ENCODE data around the gene TM4SF18. TPM values are rescaled to one million over a fixed set of nuclear protein-coding genes. Genes with fewer than 3 reads are reported as not detected.

The TM4SF18 gene
- total RNA-seq, 1 donor from 2014 or later: 13.4 TPM

- no peaks in the 10 kb centered on the region for H3K9me3 ChIP-seq
- TF ChIP-seq CTCF (IDR thresholded peaks at IDR 0.05): no peak
- intact Hi-C loops (cut with DNase I): no loop called here
- H3K36me3 ChIP-seq: no peaks in the 10 kb centered on the region
- DNase-seq (no peak), ATAC-seq (no peak)
- no peak overlapping the region for H3K27ac ChIP-seq
- H3K27me3 ChIP-seq: no peaks in the 10 kb centered on the region
- H3K4me3 ChIP-seq: no peak overlapping the region
- no peaks in the 10 kb centered on the region for H3K4me1 ChIP-seq
Measured at GRCh38 chr3:149321136-149321535, 12.3 kb downstream of the TM4SF18 start.

GRCh38 chr3:149319750-149320149 lies 13.7 kb downstream of the TM4SF18 start:
- Histone ChIP-seq H3K4me1 (peaks cover 3% of the 10 kb centered on the region), H3K9me3 (no peaks in the 10 kb centered on the region), H3K4me3 (no peak overlapping the region), H3K27ac (no peak overlapping the region), H3K27me3 (no peaks in the 10 kb centered on the region), H3K36me3 (no peaks in the 10 kb centered on the region)
- DNase-seq (no peak), ATAC-seq (no peak)
- intact Hi-C loops (cut with DNase I): no loop called here
- no peak for TF ChIP-seq CTCF (IDR thresholded peaks at IDR 0.05)

GRCh38 chr3:149317072-149317471 lies 16.4 kb downstream of the TM4SF18 start:
- H3K27me3 ChIP-seq: no peaks in the 10 kb centered on the region
- no peak overlapping the region for H3K4me3 ChIP-seq
- H3K9me3 ChIP-seq: no peaks in the 10 kb centered on the region
- H3K36me3 ChIP-seq: no peaks in the 10 kb centered on the region
- no peak for DNase-seq
- peaks cover 3% of the 10 kb centered on the region for H3K4me1 ChIP-seq
- no peak overlapping the region for H3K27ac ChIP-seq
- no peak for ATAC-seq
- intact Hi-C loops (cut with DNase I): no loop called here
- TF ChIP-seq CTCF (IDR thresholded peaks at IDR 0.05): no peak

- no peak overlapping the region for H3K27ac ChIP-seq
- H3K9me3 ChIP-seq: no peaks in the 10 kb centered on the region
- no peaks in the 10 kb centered on the region for H3K27me3 ChIP-seq
- H3K36me3 ChIP-seq: no peaks in the 10 kb centered on the region
- intact Hi-C loops (cut with DNase I): no loop called here
- ATAC-seq (no peak), DNase-seq (no peak)
- no peak for TF ChIP-seq CTCF (IDR thresholded peaks at IDR 0.05)
- peaks cover 3% of the 10 kb centered on the region for H3K4me1 ChIP-seq
- H3K4me3 ChIP-seq: no peak overlapping the region
Measured at GRCh38 chr3:149316437-149316836, 17.0 kb downstream of the TM4SF18 start.

- TF ChIP-seq CTCF (IDR thresholded peaks at IDR 0.05): no peak
- H3K9me3 ChIP-seq: no peaks in the 10 kb centered on the region
- no peak overlapping the region for H3K4me3 ChIP-seq
- H3K4me1 ChIP-seq: peaks cover 3% of the 10 kb centered on the region
- no peaks in the 10 kb centered on the region for H3K36me3 ChIP-seq
- H3K27ac ChIP-seq: no peak overlapping the region
- intact Hi-C loops (cut with DNase I): no loop called here
- no peak for DNase-seq
- no peaks in the 10 kb centered on the region for H3K27me3 ChIP-seq
- no peak for ATAC-seq
Measured at GRCh38 chr3:149315694-149316093, 17.7 kb downstream of the TM4SF18 start.
